ENCODE data around the gene PRKCE.

Gene PRKCE

GRCh38 chr2:45836740-45837139 lies 185.3 kb downstream of the PRKCE start:
- Histone ChIP-seq H3K27me3 (replicated peaks) (no peaks in the 10 kb centered on the region), H3K27ac (no peak overlapping the region), H3K36me3 (replicated peaks) (no peaks in the 10 kb centered on the region), H3K4me3 (ENCODE audit: low read depth, low read length) (no peak overlapping the region)
- TF ChIP-seq CTCF (IDR thresholded peaks at IDR 0.05; ENCODE audit: low read depth, low read length, missing control alignments): no peak
- in situ Hi-C loops (cut with HindIII; ENCODE audit: low pct_ligation_motif_present, low sequenced_read_pairs): no loop called here
- no peak for DNase-seq

GRCh38 chr2:45837812-45838341 lies 186.4 kb downstream of the PRKCE start:
- Histone ChIP-seq H3K27ac (no peak overlapping the region), H3K36me3 (replicated peaks) (no peaks in the 10 kb centered on the region), H3K4me3 (ENCODE audit: low read depth, low read length) (no peak overlapping the region), H3K27me3 (replicated peaks) (no peaks in the 10 kb centered on the region)
- TF ChIP-seq CTCF (IDR thresholded peaks at IDR 0.05; ENCODE audit: low read depth, low read length, missing control alignments): no peak
- no peak for DNase-seq
- in situ Hi-C loops (cut with HindIII; ENCODE audit: low pct_ligation_motif_present, low sequenced_read_pairs): no loop called here

- H3K27me3 ChIP-seq (replicated peaks): no peaks in the 10 kb centered on the region
- in situ Hi-C loops (cut with HindIII; ENCODE audit: low pct_ligation_motif_present, low sequenced_read_pairs): no loop called here
- DNase-seq: no peak
- no peak overlapping the region for H3K4me3 ChIP-seq (ENCODE audit: low read depth, low read length)
- H3K27ac ChIP-seq: no peak overlapping the region
- TF ChIP-seq CTCF (IDR thresholded peaks at IDR 0.05; ENCODE audit: low read depth, low read length, missing control alignments): no peak
- H3K36me3 ChIP-seq (replicated peaks): no peaks in the 10 kb centered on the region
Measured at GRCh38 chr2:45839508-45840251, 188.2 kb downstream of the PRKCE start.

- Histone ChIP-seq H3K27me3 (replicated peaks) (no peaks in the 10 kb centered on the region), H3K36me3 (replicated peaks) (no peaks in the 10 kb centered on the region), H3K4me3 (ENCODE audit: low read depth, low read length) (no peak overlapping the region), H3K27ac (no peak overlapping the region)
- no peak for TF ChIP-seq CTCF (IDR thresholded peaks at IDR 0.05; ENCODE audit: low read depth, low read length, missing control alignments)
- in situ Hi-C loops (cut with HindIII; ENCODE audit: low pct_ligation_motif_present, low sequenced_read_pairs): no loop called here
- DNase-seq: no peak
Measured at GRCh38 chr2:45840481-45840880, 189.0 kb downstream of the PRKCE start.

- Histone ChIP-seq H3K27me3 (replicated peaks) (no peaks in the 10 kb centered on the region), H3K27ac (no peak overlapping the region), H3K36me3 (replicated peaks) (no peaks in the 10 kb centered on the region), H3K4me3 (ENCODE audit: low read depth, low read length) (no peak overlapping the region)
- no peak for DNase-seq
- TF ChIP-seq CTCF (IDR thresholded peaks at IDR 0.05; ENCODE audit: low read depth, low read length, missing control alignments): no peak
- in situ Hi-C loops (cut with HindIII; ENCODE audit: low pct_ligation_motif_present, low sequenced_read_pairs): no loop called here
Measured at GRCh38 chr2:45841752-45842407, 190.4 kb downstream of the PRKCE start.
